Measurements from ENCODE around the gene CTBP2.

- TF ChIP-seq CTCF (IDR thresholded peaks at IDR 0.05) (peak in 4 of 6 experiments; percentile 33 to 53 (median 38)), POLR2A (IDR thresholded peaks at IDR 0.05) (peak in 3 of 4 donors; percentile 10 to 54 (median 53))
These were observed 718 bp upstream of the CTBP2 start for GRCh38 chr10:125160856-125161706.
